IMR-90 (cell line): Measurements from ENCODE around the gene AP2A1. TPM values are rescaled to one million over a fixed set of nuclear protein-coding genes. Genes with fewer than 3 reads are reported as not detected.

Experiments
- ATAC-seq: fragments of 200-7000 bp; cut with Tn5 transposase; 2 replicates; pipeline ENCODE4 v1.9.1; 2020; ENCODE audit warnings: low read depth, mild to moderate bottlenecking, moderate library complexity
- BruUV-seq: library from RNA; stranded (reverse); fragments of 400-500 nt; replicated peaks from 2 replicates; lab custom pipeline; 2021; lab: Mats Ljungman, UMichigan
- CTCF ChIA-PET: fragments of 300-600 bp; formaldehyde crosslinking; extraction: SDS; loops from one replicate; lab custom pipeline; 2021; ENCODE audit warnings: antibody characterized with exemption; lab: Yijun Ruan, JAX
- POLR2A ChIA-PET: fragments of 300-600 bp; sonication (Branson Sonifier 250); formaldehyde crosslinking; loops from one replicate; lab custom pipeline; 2022; ENCODE audit warnings: antibody characterized with exemption; ENCODE audit not compliant: unreplicated experiment; lab: Charles Lee
- DNase-seq: peaks from one replicate; pipeline ENCODE4 v3.0.0; 2013
- H2AFZ ChIP-seq: replicated peaks from 2 replicates; pipeline ENCODE3; 2013; ENCODE audit warnings: low read length, mild to moderate bottlenecking; ENCODE audit not compliant: poor library complexity
- H2AK5ac ChIP-seq: 2 replicates; pipeline ENCODE4 v1.6.1; 2013; ENCODE audit warnings: low read depth, low read length, inconsistent platforms
- H2AK9ac ChIP-seq: replicated peaks from 2 replicates; pipeline ENCODE3; 2013; ENCODE audit warnings: mild to moderate bottlenecking, low read depth, low read length, moderate library complexity; ENCODE audit not compliant: poor library complexity
- H2BK120ac ChIP-seq: 2 replicates; pipeline ENCODE4 v1.6.1; 2013; ENCODE audit warnings: low read depth, low read length, inconsistent platforms
- H2BK15ac ChIP-seq: 3 replicates; pipeline ENCODE4 v1.6.1; 2013; ENCODE audit warnings: low read depth, low read length, inconsistent platforms
- H2BK20ac ChIP-seq: 2 replicates; pipeline ENCODE4 v1.6.1; 2013; ENCODE audit warnings: low read depth, mild to moderate bottlenecking, inconsistent platforms, low read length, moderate library complexity
- H2BK5ac ChIP-seq: 2 replicates; pipeline ENCODE4 v1.6.1; 2013; ENCODE audit warnings: mild to moderate bottlenecking, low read depth, low read length, inconsistent platforms; ENCODE audit not compliant: poor library complexity, severe bottlenecking
- H3K14ac ChIP-seq: replicated peaks from 2 replicates; pipeline ENCODE4 v1.6.1; 2013; ENCODE audit warnings: low read depth, low read length, inconsistent platforms
- H3K18ac ChIP-seq: 2 replicates; pipeline ENCODE4 v1.6.1; 2013; ENCODE audit warnings: low read depth, low read length, control low read depth
- H3K23ac ChIP-seq: 2 replicates; pipeline ENCODE4 v1.6.1; 2013; ENCODE audit warnings: low read depth, low read length, inconsistent platforms
- H3K27ac ChIP-seq: 2 replicates; pipeline ENCODE4 v1.5.1; 2013; ENCODE audit warnings: mild to moderate bottlenecking, control low read depth, low read length; ENCODE audit not compliant: insufficient read depth
- H3K27me3 ChIP-seq: 2 replicates; pipeline ENCODE4 v1.6.1; 2013; ENCODE audit warnings: low read length; ENCODE audit not compliant: control insufficient read depth, insufficient read depth
- H3K36me3 ChIP-seq: 2 replicates; pipeline ENCODE4 v1.6.1; 2013; ENCODE audit warnings: low read length, mixed read lengths; ENCODE audit not compliant: control insufficient read depth, insufficient read depth
- H3K4ac ChIP-seq: 2 replicates; pipeline ENCODE4 v1.6.1; 2013; ENCODE audit warnings: low read depth, low read length, inconsistent platforms
- H3K4me1 ChIP-seq: 2 replicates; pipeline ENCODE4 v1.6.1; 2013; ENCODE audit warnings: low read length, mixed read lengths; ENCODE audit not compliant: control insufficient read depth, insufficient read depth
- H3K4me2 ChIP-seq: 2 replicates; pipeline ENCODE4 v1.6.1; 2013; ENCODE audit warnings: low read depth, mild to moderate bottlenecking, control low read depth, low read length, moderate library complexity
- H3K4me3 ChIP-seq: 2 replicates; pipeline ENCODE4 v1.5.1; 2013; ENCODE audit warnings: low read depth, mild to moderate bottlenecking, control low read depth, low read length, moderate library complexity; ENCODE audit not compliant: insufficient read depth
- H3K56ac ChIP-seq: 2 replicates; pipeline ENCODE4 v1.6.1; 2013; ENCODE audit warnings: low read length, inconsistent platforms; ENCODE audit not compliant: insufficient read depth; ENCODE audit errors: extremely low read depth
- H3K79me1 ChIP-seq, 2 experiments: 2 replicates each; pipeline ENCODE4 v1.6.1; 2013; ENCODE audit warnings: low read length in 2 of 2, inconsistent platforms in 1 of 2, low read depth in 1 of 2
- H3K9ac ChIP-seq: 2 replicates; pipeline ENCODE4 v1.6.1; 2013; ENCODE audit warnings: low read depth, low read length, control low read depth
- H3K9me1 ChIP-seq: 2 replicates; pipeline ENCODE4 v1.6.1; 2013; ENCODE audit warnings: low read length, inconsistent platforms; ENCODE audit not compliant: insufficient read depth
- H3K9me3 ChIP-seq: 2 replicates; pipeline ENCODE4 v1.6.1; 2013; ENCODE audit warnings: low read length; ENCODE audit not compliant: control insufficient read depth, insufficient read depth
- H4K20me1 ChIP-seq: 2 replicates; pipeline ENCODE4 v1.6.1; 2013; ENCODE audit warnings: low read length, inconsistent platforms; ENCODE audit not compliant: insufficient read depth
- H4K5ac ChIP-seq: 2 replicates; pipeline ENCODE4 v1.6.1; 2013; ENCODE audit warnings: mild to moderate bottlenecking, low read depth, low read length, control low read depth
- H4K8ac ChIP-seq, 2 experiments: 2 replicates each; pipeline ENCODE4 v1.6.1; 2013; ENCODE audit warnings: low read depth in 2 of 2, low read length in 2 of 2, control low read depth in 1 of 2, inconsistent platforms in 1 of 2
- H4K91ac ChIP-seq: 2 replicates; pipeline ENCODE4 v1.6.1; 2013; ENCODE audit warnings: low read depth, low read length, inconsistent platforms; ENCODE audit not compliant: insufficient read depth
- BHLHE40 ChIP-seq: fragments of 150-350 bp; IDR thresholded peaks from 2 replicates; pipeline ENCODE4 v1.6.1; 2016; ENCODE audit warnings: mild to moderate bottlenecking, low read depth, low read length
- CHD1 ChIP-seq: IDR thresholded peaks from 2 replicates; pipeline ENCODE4 v1.6.1; 2012; ENCODE audit warnings: low read depth, low read length, improper control_type of control experiment
- CTCF ChIP-seq: conservative IDR thresholded peaks from 2 replicates; pipeline ENCODE4 v1.5.1; 2012; ENCODE audit warnings: mild to moderate bottlenecking, low read depth, low read length, improper control_type of control experiment
- ELK1 ChIP-seq: fragments of 150-350 bp; IDR thresholded peaks from 2 replicates; pipeline ENCODE4 v1.6.1; 2016; ENCODE audit warnings: low read depth, mild to moderate bottlenecking, low read length, moderate library complexity, borderline replicate concordance
- FOS ChIP-seq: fragments of 150-350 bp; IDR thresholded peaks from 2 replicates; pipeline ENCODE4 v1.6.1; 2016; ENCODE audit warnings: low read depth, low read length
- MAFK ChIP-seq: IDR thresholded peaks from 2 replicates; pipeline ENCODE4 v1.6.1; 2012; ENCODE audit warnings: low read depth, low read length, improper control_type of control experiment
- MAZ ChIP-seq: IDR thresholded peaks from 2 replicates; pipeline ENCODE4 v1.6.1; 2012; ENCODE audit warnings: low read depth, mild to moderate bottlenecking, low read length, improper control_type of control experiment, moderate library complexity, borderline replicate concordance
- MXI1 ChIP-seq: IDR thresholded peaks from 2 replicates; pipeline ENCODE4 v1.6.1; 2012; ENCODE audit warnings: low read depth, mild to moderate bottlenecking, low read length, moderate library complexity, borderline replicate concordance
- NFE2L2 ChIP-seq: fragments of 150-350 bp; IDR thresholded peaks from 2 replicates; pipeline ENCODE4 v1.6.1; 2016; ENCODE audit warnings: low read depth, mild to moderate bottlenecking, low read length
- POLR2A ChIP-seq: IDR thresholded peaks from 2 replicates; pipeline ENCODE4 v1.6.1; 2012; ENCODE audit warnings: mild to moderate bottlenecking, low read depth, low read length
- RCOR1 ChIP-seq: IDR thresholded peaks from 2 replicates; pipeline ENCODE4 v1.6.1; 2012; ENCODE audit warnings: mild to moderate bottlenecking, low read length, improper control_type of control experiment; ENCODE audit not compliant: insufficient replicate concordance
- SMC3 ChIP-seq: fragments of 150-350 bp; IDR thresholded peaks from 2 replicates; pipeline ENCODE4 v1.6.1; 2016; ENCODE audit warnings: low read depth, mild to moderate bottlenecking, antibody characterized with exemption, low read length, moderate library complexity
- WGBS, 2 experiments: methylation state at CpG; one replicate each; pipeline versions ENCODE4 v1.1.5 to v1.1.7; 2013; ENCODE audit warnings: missing lambda C conversion rate in 2 of 2; ENCODE audit not compliant: insufficient read length in 1 of 2; ENCODE audit errors: extremely low coverage in 2 of 2; 5-methylcytosine and 5-hydroxymethylcytosine counted together
- dilution Hi-C: fragments of 300-500 bp; cut with HindIII; formaldehyde crosslinking; loops from one replicate; pipeline ENCODE4 v1.14.3; 2018; ENCODE audit warnings: low sequenced_read_pairs; ENCODE audit not compliant: unreplicated experiment
- in situ Hi-C: fragments of 300-500 bp; cut with MboI; formaldehyde crosslinking; loops from 3 replicates; pipeline ENCODE4 v1.14.3; 2019; ENCODE audit warnings: low sequenced_read_pairs, inconsistent platforms, mixed read lengths
- intact Hi-C: fragments of 100-400 bp; cut with micrococcal nuclease; formaldehyde crosslinking; loops from 2 replicates; pipeline ENCODE4 v1.10.0; 2022
- polyA plus RNA-seq, 3 experiments: library from polyadenylated mRNA; depleted of rRNA; stranded (reverse); fragments of >200 nt; gene quantifications; 2 replicates each; pipeline ENCODE4 v1.2.3, GENCODE V29; 2012; ENCODE audit warnings: low replicate concordance in 1 of 3
- total RNA-seq: library from RNA; depleted of rRNA; stranded (reverse); fragments of >200 nt; gene quantifications from 2 replicates; pipeline ENCODE4 v1.2.3, GENCODE V29; 2012

Gene AP2A1
- total and polyA plus RNA-seq, 2 of the 4 experiments (the other 2 are of a cell fraction): 40.7 to 122 TPM

DNA sequence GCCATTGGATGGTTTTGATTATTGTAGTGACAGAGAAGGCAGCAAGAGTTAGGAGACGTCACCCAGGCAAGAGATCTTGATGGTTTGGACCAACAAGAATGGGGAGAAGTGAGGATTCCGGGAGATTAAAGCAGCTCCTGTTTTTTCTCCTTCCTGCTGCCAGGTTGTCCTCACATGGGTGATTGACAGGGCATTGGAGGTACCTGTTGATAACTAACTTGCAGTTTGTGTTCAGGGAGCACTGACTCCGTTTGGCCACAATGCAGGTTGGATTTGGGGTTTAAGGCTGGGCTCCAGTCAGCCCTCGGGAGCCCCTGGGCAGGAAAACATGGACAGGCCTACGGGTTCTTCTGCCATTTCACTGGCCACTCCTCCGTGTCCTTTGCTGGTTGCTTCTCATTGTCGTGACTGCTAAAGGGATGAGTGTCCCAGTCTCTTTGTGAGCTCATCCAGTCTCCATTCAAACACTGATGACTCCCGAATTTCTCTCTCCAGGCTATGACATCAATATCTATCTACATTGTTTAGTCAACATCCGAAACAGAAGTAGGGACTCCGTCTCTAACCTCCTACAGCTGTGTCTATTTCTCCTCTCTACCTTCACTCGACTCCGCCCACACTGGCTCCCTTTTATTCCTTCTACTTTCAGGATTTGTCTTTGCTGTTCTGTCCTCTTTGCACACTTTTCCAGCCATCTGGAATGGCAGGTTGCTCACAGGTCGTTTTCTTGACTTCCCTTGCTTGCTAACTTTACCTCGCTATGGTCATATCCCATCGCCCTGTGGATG, 82.8 kb downstream of the AP2A1 start:
- WGBS, 2 experiments: 91% methylated on average over 13 of the region's 15 CpGs; no CpG with 5 or more reads in 1 of the 2 experiments
- ChIA-PET POLR2A (interaction anchor here (0.9 kb wide), 1 partner anchor 209 kb away, joined by 4 read pairs; no protein-coding TSS in a partner anchor), CTCF (no interaction called here)
- H2BK15ac ChIP-seq: no peak overlapping the region
- no peak overlapping the region for H2BK120ac ChIP-seq
- H3K36me3 ChIP-seq: peaks cover 6% of the 10 kb centered on the region; the same call in 1 of the 2 replicates
- H3K23ac ChIP-seq: no peak overlapping the region
- peaks cover 15% of the 10 kb centered on the region for H3K9me1 ChIP-seq
- H4K91ac ChIP-seq: no peak overlapping the region
- DNase-seq (no peak), ATAC-seq (no peak)
- peak overlapping the region; percentile 22 for H2AK5ac ChIP-seq
- no peak overlapping the region for H3K27ac ChIP-seq
- peak overlapping the region; percentile 75 to 94; a peak in 2 of 4 replicates for H4K8ac ChIP-seq
- no peaks in the 10 kb centered on the region for H3K27me3 ChIP-seq
- H3K4me1 ChIP-seq: peaks cover 16% of the 10 kb centered on the region
- peaks cover 39% of the 10 kb centered on the region for H4K20me1 ChIP-seq
- H2AFZ ChIP-seq: no peak overlapping the region
- no peak overlapping the region for H3K9ac ChIP-seq
- dilution Hi-C loops (no loop called here), in situ Hi-C loops (loop anchor here (10.0 kb wide), 1 partner anchor 165 kb away; the partner anchor contains the start of gene ADM5), intact Hi-C loops (loop anchor here (2.0 kb wide), 1 partner anchor 31 kb away; the partner anchor contains the start of gene MED25)
- peak overlapping the region; percentile 90 for H3K4me2 ChIP-seq
- H2AK9ac ChIP-seq: no peak overlapping the region
- no peak overlapping the region for H3K18ac ChIP-seq
- no peak overlapping the region for H2BK5ac ChIP-seq
- H3K56ac ChIP-seq: no peak overlapping the region
- H3K14ac ChIP-seq: 0 out of 2 replicates have a peak overlapping the region, but pooled peaks have one; percentile 20
- BruUV-seq: TSS peak; percentile 20
- TF ChIP-seq NFE2L2: no peak
- TF ChIP-seq FOS: no peak
- TF ChIP-seq POLR2A: no peak
- TF ChIP-seq MAZ: no peak
- TF ChIP-seq RCOR1: no peak
- TF ChIP-seq MAFK: no peak
- no peak for TF ChIP-seq BHLHE40
- no peak for TF ChIP-seq CHD1
- TF ChIP-seq MXI1: no peak
- TF ChIP-seq SMC3: no peak
- no peak for TF ChIP-seq CTCF
- TF ChIP-seq ELK1: no peak
- peaks cover 27 to 73% of the 10 kb centered on the region in 2 experiments for H3K79me1 ChIP-seq
- no peak overlapping the region for H3K4me3 ChIP-seq
- H3K9me3 ChIP-seq: no peaks in the 10 kb centered on the region
- H4K5ac ChIP-seq: peak overlapping the region; percentile 66; the same call in 1 of the 2 replicates
- peak overlapping the region; percentile 47; the same call in 1 of the 2 replicates for H3K4ac ChIP-seq
- no peak overlapping the region for H2BK20ac ChIP-seq
